Stimulated activated effector memory CD8-positive, alpha-beta T cell treated with anti-CD3 and anti-CD28 coated beads, Interleukin-12 subunit alpha, Interleukin-12 subunit beta, amount 100 ng/mL, for 72 hours (primary cell): ENCODE results near the gene PRR15L.
A peak's percentile ranks its signal among the peaks of the same experiment; 100 is the strongest.
"Not testable (repeated sequence)": the region's sequence is repeated elsewhere in the genome, so short reads cannot be mapped to it uniquely, and the experiment has no call there.

ENCODE experiments used
- ATAC-seq: fragments of 150-1000 bp; cut with Tn5 transposase; 2 replicates; pipeline ENCODE4 v1.10.0; 2021
- DNase-seq, 2 donors: peaks; one replicate each; pipeline ENCODE4 v3.0.0; 2021 to 2022; ENCODE audit warnings: low spot score in 2 of 2
- H3K27ac Mint-ChIP-seq: one replicate; pipeline ENCODE4 v1.8.0; 2022; ENCODE audit warnings: mild to moderate bottlenecking, mixed read lengths
- H3K36me3 Mint-ChIP-seq: one replicate; pipeline ENCODE4 v1.8.0; 2022; ENCODE audit warnings: mild to moderate bottlenecking, mixed read lengths
- H3K4me1 Mint-ChIP-seq: one replicate; pipeline ENCODE4 v1.8.0; 2022; ENCODE audit warnings: mixed read lengths
- H3K4me3 Mint-ChIP-seq: one replicate; pipeline ENCODE4 v1.8.0; 2022; ENCODE audit warnings: mild to moderate bottlenecking, mixed read lengths
- H3K9me3 Mint-ChIP-seq: one replicate; pipeline ENCODE4 v1.8.0; 2022; ENCODE audit warnings: mixed read lengths

Gene PRR15L

GRCh38 chr17:47941246-47942095, 16.2 kb downstream of the PRR15L start, which contains the start of gene PNPO:
Gene PNPO (plus strand): TSS chr17:47941571. CDS start chr17:47941676, 105 bp downstream.
- ATAC-seq: peak; percentile 97
- DNase-seq: peak; percentile 76 to 95
- H3K36me3 Mint-ChIP-seq: peaks cover 32% of the 10 kb centered on the region
- H3K27ac Mint-ChIP-seq: peak within 1 kb of the TSS; percentile 82
- H3K4me3 Mint-ChIP-seq: peak within 1 kb of the TSS; percentile 69
- H3K9me3 Mint-ChIP-seq: peaks cover 4% of the 10 kb centered on the region
- H3K4me1 Mint-ChIP-seq: peaks cover 59% of the 10 kb centered on the region

DNA sequence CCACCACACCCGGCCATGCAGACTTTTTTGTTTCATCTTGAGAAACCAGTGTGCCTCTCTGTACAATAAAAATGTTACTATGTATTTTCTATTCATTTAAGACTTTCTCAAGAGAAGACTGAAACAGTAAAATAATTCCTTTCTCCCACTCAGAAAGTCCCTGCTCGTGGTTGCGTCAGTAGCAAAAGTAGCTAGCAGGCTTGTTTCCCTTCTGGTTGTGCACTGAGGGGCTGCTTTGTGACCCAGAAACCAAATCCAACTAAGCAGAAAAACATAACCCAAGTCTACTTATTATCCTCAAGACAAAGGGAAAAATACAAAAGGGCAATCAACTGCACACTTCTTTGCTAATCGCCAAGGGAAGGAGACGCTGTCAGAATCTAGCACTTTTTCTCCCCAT, 19.7 kb downstream of the PRR15L start:
- no peak for ATAC-seq
- no peak for DNase-seq
- Mint-ChIP-seq H3K36me3 (peaks cover 10% of the 10 kb centered on the region), H3K27ac (no peak overlapping the region), H3K4me3 (no peak overlapping the region), H3K9me3 (peaks cover 4% of the 10 kb centered on the region), H3K4me1 (peaks cover 36% of the 10 kb centered on the region)

DNA sequence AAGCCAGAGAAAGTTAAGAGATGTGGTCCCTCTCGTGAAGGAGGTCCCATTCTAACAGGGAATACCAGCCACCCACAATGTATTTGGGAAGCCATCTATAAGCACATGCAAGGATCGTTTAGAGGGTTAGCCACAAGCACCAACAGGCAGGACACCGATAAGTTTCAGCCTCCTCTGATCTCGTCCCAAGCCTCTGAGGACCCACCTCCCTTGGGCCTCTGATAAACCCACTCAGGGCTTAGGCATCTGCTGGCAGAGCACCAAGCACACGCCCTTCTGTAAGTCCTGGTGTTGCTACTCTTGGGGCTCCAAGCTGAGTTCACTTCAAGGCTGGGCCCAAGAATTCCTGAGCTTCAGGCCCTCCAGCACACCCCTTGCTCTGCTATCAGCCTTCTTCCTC, 21.7 kb downstream of the PRR15L start:
- no peak overlapping the region for H3K27ac Mint-ChIP-seq
- peaks cover 2% of the 10 kb centered on the region for H3K9me3 Mint-ChIP-seq
- no peak for ATAC-seq

GRCh38 chr17:47935468-47935867, 22.2 kb downstream of the PRR15L start:
- H3K36me3 Mint-ChIP-seq, H3K9me3 Mint-ChIP-seq, H3K27ac Mint-ChIP-seq, H3K4me3 Mint-ChIP-seq, ATAC-seq, DNase-seq: not testable (repeated sequence)
- H3K4me1 Mint-ChIP-seq: peaks cover 17% of the 10 kb centered on the region

More for the DNA sequence above, 21.7 kb downstream of the PRR15L start:
- Mint-ChIP-seq H3K36me3 (peaks cover 4% of the 10 kb centered on the region), H3K4me1 (peaks cover 21% of the 10 kb centered on the region), H3K4me3 (no peak overlapping the region)
- DNase-seq: no peak

DNA sequence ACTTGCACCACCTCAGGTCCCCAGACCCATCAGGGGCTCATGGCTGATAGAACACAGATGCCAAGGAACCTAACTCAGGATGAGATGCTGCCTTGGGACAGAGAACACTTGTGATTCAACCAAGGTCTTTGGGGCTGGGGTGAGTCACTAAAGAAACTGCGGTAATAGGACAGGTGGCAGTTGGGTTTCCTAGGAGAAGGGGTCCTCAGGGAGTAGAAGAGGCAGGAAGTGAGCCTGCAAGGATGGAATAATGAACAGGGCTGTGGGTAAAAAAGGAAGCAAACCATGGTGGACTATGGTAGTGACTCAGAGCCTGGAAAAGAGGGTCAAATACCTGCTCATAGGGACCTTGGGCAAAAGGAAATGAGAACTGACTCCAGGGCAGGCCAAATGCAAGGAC, 22.8 kb downstream of the PRR15L start:
- H3K9me3 Mint-ChIP-seq: no peaks in the 10 kb centered on the region
- H3K4me3 Mint-ChIP-seq: no peak overlapping the region
- no peak overlapping the region for H3K27ac Mint-ChIP-seq
- ATAC-seq: no peak
- H3K4me1 Mint-ChIP-seq: peaks cover 17% of the 10 kb centered on the region
- H3K36me3 Mint-ChIP-seq: peaks cover 5% of the 10 kb centered on the region
- DNase-seq: no peak

DNA sequence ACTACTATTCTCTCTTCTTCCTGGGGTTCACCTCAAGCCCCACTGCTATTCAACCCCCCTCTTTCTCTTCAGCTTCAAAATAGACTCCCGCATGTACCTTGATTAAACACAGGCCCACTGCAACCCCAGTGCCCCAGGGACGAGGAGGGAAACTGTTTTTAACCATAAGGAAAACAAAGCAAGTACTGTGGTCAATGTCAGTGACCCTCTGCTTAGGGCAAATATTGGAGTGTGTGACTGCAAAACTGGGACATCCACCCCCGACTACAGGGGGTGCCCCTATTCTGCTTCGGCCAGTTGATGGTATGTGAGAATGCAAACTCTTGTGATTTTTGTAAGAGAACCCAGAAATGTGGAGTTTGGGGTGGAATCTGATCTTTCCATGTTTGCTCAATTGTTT, 25.8 kb downstream of the PRR15L start:
- H3K9me3 Mint-ChIP-seq: no peaks in the 10 kb centered on the region
- ATAC-seq (no peak), DNase-seq (no peak)
- peak overlapping the region; percentile 11 for H3K27ac Mint-ChIP-seq
- H3K4me1 Mint-ChIP-seq: peaks cover 10% of the 10 kb centered on the region
- H3K4me3 Mint-ChIP-seq: no peak overlapping the region
- H3K36me3 Mint-ChIP-seq: peaks cover 24% of the 10 kb centered on the region

DNA sequence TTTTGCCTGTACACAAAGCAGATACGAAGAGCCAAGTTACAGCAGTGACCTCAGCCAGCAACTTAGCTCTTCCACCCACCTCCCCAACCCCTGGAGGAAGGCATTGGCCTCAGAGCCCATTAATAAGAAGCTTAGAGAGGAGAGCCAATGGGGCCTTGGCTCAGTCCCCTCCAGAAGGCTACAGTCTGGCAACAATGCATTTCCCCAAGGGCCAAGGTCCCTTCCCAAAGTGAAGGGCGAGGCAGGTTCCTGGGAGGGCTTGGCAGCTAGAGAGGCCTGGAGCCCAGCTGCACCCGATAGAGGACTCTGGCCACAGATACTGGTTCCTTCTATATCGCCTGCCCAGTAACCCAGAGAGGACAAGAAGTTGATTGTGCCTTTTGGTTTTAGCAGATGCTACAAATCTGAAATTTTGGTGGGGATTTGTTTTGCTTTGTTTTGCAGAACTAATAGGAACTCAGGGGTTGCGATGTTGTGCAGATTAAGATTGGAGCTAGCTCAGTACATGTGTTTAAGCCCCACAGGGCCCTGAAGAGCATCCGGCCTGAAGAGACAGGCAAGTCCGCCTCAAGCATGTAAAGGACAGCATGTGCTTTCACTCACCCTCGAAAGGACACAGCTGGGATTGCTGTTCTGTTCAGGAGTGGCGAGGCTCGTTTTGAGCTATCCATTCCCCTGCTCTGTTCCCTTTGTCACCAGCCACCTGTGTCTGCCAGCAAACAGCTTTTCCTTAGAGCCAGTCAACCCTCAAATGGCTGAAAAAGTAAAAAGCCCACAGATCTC, 28.3 kb downstream of the PRR15L start:
- H3K36me3 Mint-ChIP-seq: peaks cover 48% of the 10 kb centered on the region

GRCh38 chr17:47928415-47928814, 29.3 kb downstream of the PRR15L start:
- Mint-ChIP-seq H3K4me1 (peaks cover 8% of the 10 kb centered on the region), H3K27ac (peak overlapping the region; percentile 33), H3K9me3 (no peaks in the 10 kb centered on the region), H3K4me3 (no peak overlapping the region), H3K36me3 (peaks cover 58% of the 10 kb centered on the region)
- no peak for DNase-seq
- ATAC-seq: no peak

More for the DNA sequence above, 28.3 kb downstream of the PRR15L start:
- DNase-seq (no peak), ATAC-seq (no peak)
- no peak overlapping the region for H3K4me3 Mint-ChIP-seq
- H3K9me3 Mint-ChIP-seq: no peaks in the 10 kb centered on the region
- peaks cover 8% of the 10 kb centered on the region for H3K4me1 Mint-ChIP-seq
- no peak overlapping the region for H3K27ac Mint-ChIP-seq

DNA sequence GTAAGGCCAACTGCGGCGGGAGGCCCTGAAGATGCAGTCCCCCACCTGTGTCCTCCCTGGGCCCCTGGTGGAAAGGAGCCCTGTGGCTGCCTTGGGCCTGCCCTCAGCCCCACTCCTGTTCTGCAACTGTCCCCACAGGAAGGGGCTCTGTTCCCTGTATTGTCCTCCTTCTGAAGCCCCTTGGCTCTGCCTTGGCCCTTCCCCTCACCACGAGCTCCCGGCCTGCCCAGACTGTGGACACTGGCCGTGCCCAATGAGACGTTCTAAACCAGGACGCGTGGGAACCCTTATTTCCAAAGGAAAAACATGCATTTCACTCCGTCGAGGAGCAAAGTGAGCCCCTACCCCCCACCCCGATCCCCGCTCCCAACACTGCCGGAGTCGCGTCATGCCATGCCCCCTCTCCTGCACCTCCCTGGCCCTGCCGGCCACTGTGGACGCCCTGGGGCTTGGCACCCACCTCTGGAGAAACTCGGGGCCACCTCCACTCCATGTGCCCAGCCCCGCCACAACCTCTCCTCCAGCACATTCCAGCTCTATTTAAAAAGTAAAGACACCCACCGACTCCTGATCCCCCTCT, 29.8 kb downstream of the PRR15L start:
- no peak for ATAC-seq
- Mint-ChIP-seq H3K27ac (peak overlapping the region; percentile 33), H3K36me3 (peaks cover 63% of the 10 kb centered on the region), H3K4me1 (peaks cover 8% of the 10 kb centered on the region), H3K4me3 (no peak overlapping the region), H3K9me3 (no peaks in the 10 kb centered on the region)
- no peak for DNase-seq

DNA sequence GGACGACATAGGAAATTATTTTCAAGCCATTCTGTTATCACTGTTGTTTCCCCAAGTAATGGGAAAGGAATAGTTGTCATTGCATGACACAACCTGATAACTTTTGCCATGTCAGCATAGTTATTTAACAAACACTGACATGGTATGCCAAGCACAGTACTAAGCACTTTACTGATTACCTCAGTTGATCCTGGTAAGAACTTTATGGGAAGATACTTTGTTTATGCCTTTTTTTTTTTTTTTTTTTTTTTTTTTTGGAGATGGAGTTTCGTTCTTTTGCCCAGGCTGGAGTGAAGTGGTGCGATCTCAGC, 32.0 kb downstream of the PRR15L start:
- no peak overlapping the region for H3K27ac Mint-ChIP-seq
- ATAC-seq: no peak
- no peaks in the 10 kb centered on the region for H3K9me3 Mint-ChIP-seq
- H3K4me3 Mint-ChIP-seq: no peak overlapping the region
- DNase-seq: no peak
- H3K36me3 Mint-ChIP-seq: peaks cover 83% of the 10 kb centered on the region
- H3K4me1 Mint-ChIP-seq: peaks cover 8% of the 10 kb centered on the region

DNA sequence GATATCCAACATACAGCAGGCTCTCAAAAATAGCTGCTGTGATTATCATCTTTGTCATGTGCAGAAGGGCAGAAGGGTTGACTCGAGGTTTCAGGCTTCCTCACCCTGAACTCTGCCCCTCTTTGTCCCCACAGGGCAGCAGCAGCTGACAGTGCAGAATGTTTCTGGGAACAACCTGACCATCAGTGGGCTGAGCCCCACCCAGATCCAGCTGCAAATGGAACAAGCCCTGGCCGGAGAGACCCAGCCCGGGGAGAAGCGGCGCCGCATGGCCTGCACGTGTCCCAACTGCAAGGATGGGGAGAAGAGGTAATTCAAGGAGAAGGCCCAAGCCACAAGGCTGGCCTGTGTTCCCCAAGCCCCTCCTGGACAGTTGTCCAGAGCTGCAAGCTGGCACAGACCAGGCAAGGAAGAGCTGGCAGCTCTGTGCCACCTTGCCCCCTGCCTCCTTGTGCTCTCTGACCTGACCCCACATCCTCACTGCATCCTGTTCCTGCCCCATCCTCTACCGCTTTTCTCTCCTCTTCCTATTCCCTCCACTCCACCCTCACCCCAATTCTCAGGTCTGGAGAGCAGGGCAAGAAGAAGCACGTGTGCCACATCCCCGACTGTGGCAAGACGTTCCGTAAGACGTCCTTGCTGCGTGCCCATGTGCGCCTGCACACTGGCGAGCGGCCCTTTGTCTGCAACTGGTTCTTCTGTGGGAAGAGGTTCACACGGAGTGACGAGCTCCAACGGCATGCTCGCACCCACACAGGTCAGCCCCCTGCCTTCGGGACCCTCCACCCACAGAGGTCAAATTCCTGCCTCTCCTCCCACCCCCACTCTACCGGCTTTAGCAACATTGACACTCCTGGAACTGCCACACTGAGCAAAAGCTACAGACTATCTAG, 32.7 kb downstream of the PRR15L start:
- ATAC-seq (no peak), DNase-seq (no peak)
- Mint-ChIP-seq H3K36me3 (peaks cover 87% of the 10 kb centered on the region), H3K4me1 (peaks cover 8% of the 10 kb centered on the region), H3K9me3 (no peaks in the 10 kb centered on the region), H3K4me3 (no peak overlapping the region), H3K27ac (peak overlapping the region; percentile 56)

- peaks cover 87% of the 10 kb centered on the region for H3K36me3 Mint-ChIP-seq
- not testable (repeated sequence) for H3K27ac Mint-ChIP-seq, H3K4me3 Mint-ChIP-seq, H3K4me1 Mint-ChIP-seq, H3K9me3 Mint-ChIP-seq, DNase-seq, ATAC-seq
Measured at GRCh38 chr17:47919889-47920288, 37.8 kb downstream of the PRR15L start.

DNA sequence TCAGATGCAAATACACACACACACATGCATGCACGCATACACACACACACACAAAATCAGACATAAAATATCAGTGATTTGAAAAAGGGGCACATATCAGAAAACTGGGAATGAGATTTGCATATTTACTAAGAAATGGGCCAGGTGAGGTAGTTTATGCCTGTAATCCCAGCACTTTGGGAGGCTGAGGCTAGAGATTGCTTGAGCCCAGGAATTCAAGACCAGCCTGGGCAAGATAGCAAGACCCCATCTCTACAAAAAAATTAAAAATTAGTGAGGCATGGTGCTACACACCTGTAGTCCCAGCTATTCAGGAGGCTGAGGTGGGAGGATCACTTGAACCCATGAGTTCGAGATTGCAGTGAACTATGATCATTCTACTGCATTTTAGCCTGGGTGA, 38.7 kb downstream of the PRR15L start:
- H3K36me3 Mint-ChIP-seq: peaks cover 85% of the 10 kb centered on the region
- H3K27ac Mint-ChIP-seq: no peak overlapping the region
- H3K9me3 Mint-ChIP-seq: no peaks in the 10 kb centered on the region
- DNase-seq (no peak), ATAC-seq (no peak)
- peaks cover 11% of the 10 kb centered on the region for H3K4me1 Mint-ChIP-seq
- H3K4me3 Mint-ChIP-seq: no peak overlapping the region

DNA sequence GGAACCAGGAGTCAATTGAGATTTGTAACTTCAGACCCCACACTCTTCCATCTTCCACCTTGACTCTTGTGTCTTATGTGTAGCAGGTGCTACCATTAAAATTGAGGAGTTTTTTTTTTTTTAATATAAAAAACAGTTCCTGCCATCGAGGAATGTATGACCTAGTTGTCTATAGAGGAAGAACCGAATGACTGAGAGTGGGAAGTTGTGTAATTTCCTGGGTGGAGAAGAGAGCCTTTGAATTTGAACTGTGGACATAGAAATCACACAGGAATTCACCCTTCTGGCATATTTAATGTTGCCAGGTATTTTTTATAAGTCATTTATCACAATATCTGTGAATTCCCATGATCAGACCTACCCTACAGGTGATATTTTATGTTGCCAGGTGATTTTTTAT, 39.7 kb downstream of the PRR15L start:
- Mint-ChIP-seq H3K9me3 (no peaks in the 10 kb centered on the region), H3K27ac (peak overlapping the region; percentile 73), H3K36me3 (peaks cover 78% of the 10 kb centered on the region), H3K4me1 (peaks cover 14% of the 10 kb centered on the region), H3K4me3 (no peak overlapping the region)
- ATAC-seq: no peak
- no peak for DNase-seq

DNA sequence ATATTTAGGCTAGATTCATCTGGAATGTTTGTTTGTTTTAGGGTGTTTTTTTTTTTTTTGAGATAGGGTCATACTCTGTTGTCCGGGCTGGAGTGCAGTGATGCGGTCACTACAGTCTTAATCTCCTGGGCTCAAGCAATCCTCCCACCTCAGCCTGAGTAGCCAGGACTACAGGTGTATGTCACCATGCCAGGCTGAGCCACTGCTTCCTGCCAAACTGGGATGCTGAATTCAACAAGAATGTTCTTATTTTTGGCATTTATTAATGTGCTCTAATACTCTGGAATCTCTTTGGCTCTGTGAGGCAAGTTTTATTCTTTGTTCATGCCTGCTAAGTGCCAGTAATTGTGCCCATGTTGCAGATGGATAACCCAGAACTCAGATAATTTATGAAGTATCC, 40.1 kb downstream of the PRR15L start:
- no peaks in the 10 kb centered on the region for H3K9me3 Mint-ChIP-seq
- H3K36me3 Mint-ChIP-seq: peaks cover 78% of the 10 kb centered on the region
- DNase-seq (no peak), ATAC-seq (no peak)
- peak overlapping the region; percentile 73 for H3K27ac Mint-ChIP-seq
- no peak overlapping the region for H3K4me3 Mint-ChIP-seq
- peaks cover 18% of the 10 kb centered on the region for H3K4me1 Mint-ChIP-seq
